NK-92 treated with Interleukin-12 subunit alpha and Interleukin-12 subunit beta, amount 100 ng/mL, for 24 hours (cell line): Measurements from ENCODE around the gene GSC2.

Source experiments
- DNase-seq: peaks from one replicate; lab custom pipeline; 2025; lab: John Stamatoyannopoulos, UW

GSC2 gene

DNA sequence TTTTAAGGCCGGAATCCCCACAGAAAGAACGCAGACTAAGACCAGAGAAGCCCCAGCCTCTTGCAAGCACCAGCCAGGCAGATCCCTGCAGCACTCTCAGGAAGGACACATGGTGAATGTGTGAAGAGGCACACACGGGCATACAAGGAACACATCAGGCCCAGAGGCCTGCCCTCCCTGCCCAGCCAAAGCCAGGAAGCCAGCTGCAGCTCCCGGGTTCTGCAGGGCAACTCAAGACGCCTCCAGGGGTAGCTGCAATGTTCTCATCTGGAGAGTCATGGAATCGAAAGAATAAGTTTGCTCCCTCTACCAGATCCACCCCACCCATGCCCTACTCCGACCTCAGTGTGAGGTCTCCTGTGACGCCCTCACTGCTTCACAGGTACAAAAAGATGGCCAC, 30.1 kb downstream of the GSC2 start:
- no peak for DNase-seq

DNA sequence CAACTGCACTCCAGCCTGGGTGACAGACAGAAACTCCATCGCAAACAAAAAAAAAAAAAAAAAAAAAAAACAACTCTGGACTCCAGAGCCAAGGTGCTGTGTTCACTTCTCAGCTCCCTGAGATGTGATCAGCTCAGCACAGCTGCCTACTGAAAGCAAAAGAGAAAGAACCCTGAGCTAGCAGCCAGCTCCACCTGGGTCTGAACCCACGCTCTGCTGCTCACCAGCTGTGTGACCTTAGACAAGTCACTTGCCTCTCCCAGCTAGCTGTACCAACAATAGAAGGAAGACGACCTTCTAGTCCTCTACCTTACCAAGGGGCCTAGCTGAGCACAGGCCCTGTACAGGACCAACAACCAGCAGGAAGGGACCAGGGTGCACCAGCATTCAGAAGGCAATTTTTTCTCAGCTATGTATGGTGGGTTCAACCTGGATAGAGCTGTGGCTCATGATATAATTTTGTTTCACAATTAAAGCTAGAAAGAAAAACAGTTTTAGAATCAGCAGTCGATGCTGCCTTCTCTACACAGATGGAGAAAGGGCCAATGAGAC, 31.7 kb downstream of the GSC2 start:
- DNase-seq, result no peak

DNA sequence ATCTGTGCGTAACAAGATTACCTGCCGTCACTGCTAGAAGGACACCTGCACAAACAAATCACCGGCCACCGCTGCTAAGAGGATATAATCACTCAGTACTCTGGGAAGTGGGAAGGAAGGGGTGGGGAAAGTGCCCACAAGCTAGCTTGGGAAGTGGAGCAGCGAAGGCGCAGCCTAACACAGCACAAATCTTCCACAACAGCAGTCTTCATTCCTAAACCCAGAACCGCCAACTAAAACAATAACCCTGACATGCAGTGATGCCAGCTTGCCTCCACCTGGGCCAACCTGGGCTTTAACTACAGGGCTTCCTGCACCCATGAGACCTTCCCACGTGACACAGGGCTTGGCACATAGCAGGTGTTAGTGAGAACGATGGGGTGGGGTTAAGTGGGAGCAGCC, 33.0 kb downstream of the GSC2 start:
- no peak for DNase-seq

DNA sequence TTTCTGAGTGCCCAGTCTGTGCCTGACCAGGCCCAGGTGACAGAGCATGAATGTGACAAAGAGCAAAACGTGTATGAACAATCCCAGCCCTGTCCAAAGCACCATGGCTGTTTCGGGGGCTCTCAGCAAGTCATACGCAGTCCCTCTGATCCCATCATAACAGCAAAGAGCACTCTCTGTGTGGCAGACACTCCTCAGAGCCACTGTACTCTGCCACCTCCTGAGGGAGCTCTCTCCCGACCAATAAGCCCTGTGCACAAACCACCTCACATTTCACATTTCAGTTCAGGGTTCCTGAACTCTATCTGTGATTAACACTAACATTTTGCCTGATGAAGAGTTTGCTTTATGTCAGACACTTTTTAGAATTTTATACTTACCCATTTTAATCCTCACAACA, 34.5 kb downstream of the GSC2 start:
- DNase-seq, result no peak

DNA sequence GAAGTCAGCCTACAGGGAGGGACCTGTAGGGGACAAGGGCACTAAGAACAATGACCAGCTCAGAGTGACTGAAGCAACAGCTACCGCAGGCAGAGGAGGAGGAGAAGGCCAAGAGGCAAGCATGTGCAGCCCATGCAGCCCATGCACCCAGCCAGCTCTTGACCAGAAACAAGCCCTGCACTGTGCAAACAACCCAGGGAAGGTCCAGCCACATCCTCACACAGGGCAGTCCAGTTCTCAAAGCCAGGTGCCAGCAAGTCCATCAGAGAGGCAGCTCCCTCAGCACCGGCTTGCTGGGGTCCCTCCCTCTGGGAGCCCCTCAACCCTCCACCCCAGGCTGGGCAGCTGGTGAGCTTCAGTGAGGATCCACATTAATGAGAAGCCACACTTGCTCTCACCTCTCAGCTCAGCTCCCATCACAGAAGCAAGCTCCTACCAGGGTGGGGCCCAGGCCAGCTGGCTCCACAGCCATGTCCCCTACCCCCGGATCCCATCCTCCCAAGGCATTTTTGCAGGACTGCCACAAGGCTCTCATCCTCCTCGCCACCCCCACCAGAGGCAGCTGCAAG, 35.0 kb downstream of the GSC2 start:
- DNase-seq, result no peak

DNA sequence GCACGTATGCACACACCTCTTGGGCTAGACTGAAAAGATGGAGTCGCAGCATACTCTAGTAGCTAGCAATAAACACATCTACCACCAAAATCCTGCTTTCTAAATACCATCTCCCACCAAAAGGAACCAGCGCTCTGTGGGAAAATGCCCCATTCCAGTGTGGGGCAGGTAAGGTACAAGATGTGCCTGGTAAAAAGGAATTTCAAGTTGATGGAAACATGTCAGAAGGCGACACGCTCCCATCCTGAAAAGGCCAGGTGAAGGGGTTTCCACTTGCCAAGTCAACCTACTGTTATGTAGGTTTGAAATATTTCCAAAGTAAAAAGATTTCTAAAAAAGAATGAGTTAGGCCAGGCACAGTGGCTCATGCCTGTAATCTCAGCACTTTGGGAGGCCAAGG, 36.7 kb downstream of the GSC2 start:
- no peak for DNase-seq

DNA sequence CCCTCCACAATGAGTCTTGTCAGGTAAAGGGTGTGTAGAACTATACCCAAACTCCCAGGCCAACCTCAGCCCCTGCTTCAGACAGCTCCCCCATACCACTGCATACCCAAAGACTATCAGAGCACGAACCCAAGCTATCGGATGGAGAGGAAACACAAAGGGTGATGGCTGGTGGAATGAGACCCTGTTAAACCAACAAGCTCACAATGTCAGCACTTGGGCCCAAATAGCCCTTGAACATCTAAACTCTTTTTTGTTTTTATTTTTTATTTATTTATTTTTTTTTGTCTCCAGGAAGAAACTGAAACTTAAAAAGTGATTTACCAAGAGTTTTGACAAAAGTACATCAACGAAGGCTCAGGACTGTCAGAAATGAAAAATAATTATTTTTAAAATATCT, 38.5 kb downstream of the GSC2 start:
- no peak for DNase-seq

DNA sequence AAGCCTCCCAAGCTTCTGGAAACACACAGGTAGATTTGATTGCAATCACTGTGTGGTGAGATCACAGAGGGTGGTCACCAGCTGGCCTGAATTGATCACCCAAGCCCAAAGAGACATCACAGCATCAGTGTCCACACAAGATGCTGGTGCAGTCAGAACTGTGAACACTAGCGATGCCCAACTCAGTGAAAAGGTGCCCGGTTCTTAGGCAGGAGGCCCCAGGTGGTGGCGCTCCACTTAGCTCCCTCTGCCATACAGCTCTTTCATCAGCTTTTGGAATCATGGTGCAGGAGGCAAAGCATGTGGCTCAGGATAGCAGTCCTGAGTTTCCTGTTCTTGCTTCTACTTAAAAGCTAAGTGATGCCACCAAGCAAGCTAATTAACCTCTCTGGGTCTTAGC, 39.0 kb downstream of the GSC2 start:
- DNase-seq, result no peak

DNA sequence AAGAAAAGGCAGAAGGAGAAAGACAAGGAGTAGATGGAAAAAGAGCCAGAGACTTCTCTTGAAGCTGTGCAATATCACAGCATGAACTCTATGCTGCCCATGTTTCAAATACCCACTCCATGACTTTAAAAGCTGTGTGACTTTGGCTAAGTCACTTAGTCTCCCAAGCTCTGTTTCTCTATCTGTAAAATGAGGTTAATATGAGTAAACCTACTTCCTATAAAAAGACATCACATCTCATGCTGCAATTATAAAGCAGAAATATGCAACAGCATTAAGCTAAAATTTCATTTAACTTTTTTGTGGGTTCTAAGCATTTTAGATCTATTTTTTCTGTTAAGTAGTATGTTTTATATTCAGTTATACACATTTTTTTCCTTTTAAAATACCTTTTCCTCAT, 39.4 kb downstream of the GSC2 start:
- DNase-seq, result no peak

DNA sequence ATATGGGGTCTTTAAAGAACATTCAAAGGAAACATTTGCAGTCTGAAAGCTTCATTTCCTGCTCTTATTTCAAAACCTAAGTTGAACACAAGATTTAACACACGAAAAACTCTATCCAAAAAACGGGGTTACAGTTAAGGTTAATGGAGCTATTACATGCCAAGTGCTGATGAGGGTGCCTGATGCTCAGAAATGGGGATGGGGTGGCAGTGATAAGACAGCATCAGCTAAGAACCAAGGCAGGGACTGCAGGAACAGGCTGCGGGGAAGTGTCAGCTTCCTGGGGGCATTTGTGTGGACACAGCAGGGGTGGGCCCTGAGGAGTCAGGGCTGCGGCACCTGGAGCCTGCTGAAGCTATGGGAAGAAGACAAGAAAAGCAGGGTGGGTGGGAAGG, 40.0 kb downstream of the GSC2 start:
- no peak for DNase-seq

DNA sequence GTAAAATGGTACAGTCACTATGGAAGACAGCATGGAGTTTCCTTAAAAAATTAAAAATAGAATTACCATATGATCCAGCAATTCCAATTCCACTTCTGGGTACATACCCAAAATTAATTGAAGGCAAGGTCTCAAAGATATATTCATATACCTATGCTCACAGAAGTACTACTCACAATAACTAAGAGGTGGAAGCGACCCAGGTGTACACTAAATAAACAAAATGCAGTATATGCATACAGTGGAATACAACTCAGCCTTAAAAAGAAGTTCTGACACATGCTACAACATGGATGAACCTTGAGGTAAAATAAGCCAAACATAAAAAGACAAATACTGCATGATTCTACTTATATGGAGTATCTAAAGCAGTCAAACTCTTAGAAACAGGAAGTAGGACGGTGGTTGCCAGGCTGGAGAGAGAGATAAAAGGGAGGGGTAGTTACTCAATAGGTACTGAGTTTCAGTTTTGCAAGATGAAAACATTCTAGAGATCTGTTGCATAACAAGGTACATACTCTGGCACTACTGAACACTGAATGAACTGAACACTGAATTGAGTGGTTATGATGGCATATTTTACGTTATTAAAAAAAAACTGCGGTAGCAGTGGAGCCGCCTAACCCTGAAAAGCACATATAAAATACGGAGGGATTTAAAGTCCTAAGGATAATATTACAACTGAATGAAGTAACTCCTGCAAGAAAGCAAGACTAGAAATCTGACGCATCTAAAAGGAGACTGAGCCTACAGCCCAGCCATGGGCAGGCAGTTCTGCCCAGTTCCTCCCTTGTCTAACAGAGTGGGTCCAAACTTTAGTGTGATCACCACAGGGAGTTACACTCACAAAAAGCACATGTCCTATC, 40.7 kb downstream of the GSC2 start:
- no peak for DNase-seq

DNA sequence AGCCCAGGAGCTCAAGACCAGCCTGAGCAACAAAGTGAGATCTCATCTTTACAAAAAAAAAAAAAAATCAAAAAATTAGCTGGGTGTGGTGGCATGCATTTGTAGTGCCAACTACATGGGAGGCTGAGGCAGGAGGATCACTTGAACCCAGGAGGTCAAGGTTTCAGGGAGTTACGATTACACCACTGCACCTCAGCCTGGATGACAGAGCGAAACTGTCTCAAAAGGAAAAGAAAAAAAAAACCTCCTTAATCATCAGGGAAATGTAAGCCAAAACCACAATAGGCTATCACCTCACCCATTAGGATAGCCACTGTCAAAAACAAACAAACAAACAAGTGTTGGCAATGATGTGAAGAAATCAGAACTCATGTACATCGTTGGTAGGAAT, 41.3 kb downstream of the GSC2 start:
- DNase-seq, result no peak

DNA sequence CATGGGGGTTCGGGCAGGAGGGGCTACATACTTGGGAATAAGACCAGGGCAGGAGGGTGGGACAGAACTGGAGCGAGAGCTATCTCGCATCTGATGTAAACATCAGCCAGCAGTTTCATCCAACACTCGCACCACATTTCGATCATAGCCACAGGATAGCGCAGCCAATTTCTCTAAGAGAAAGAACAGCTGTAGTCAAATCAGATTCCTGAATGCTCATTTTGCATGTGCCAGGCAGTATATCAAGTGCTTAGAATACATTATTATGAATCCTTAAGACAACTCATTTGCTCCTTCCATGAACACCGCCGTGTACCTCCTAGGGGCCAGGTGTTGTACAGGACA, 42.4 kb downstream of the GSC2 start:
- DNase-seq, result no peak

DNA sequence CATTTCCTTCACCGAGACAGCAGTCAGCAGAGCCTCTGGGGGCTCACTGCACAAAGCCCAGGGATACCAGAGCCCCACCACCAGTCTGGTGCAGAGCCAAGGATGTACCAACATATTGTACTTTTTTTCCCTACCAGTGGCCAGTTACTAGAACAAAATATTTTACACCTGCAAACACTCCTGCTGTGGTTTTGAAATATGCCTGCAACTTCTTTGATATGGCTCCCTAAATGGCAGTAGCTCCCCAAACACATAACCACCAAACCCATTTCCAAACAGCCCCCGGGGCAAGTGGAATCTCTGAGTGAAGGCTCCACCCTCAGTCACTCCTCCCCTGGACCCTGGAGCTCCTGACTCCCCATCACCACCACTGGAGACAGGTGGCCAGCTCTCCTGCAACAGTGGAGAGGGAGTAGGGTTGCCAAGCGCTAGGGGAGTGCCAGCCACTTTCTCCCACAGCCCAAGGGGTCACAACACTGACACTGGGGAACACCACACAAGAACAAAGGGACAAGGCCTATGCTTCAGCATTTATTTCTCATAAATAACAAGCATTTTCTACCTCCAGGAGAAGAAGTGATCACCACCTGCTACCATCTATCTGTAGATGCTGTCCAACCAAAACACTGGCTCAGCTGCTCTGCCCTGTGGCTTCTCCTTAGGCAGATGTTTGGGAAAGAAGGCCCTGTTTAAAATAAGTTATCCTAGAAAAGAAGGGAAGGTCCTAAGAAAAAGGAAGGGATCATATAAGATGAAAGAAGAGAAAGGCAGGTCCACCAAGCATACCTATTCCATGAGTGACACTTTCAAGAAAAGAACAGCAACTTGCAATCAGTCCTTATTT, 43.0 kb downstream of the GSC2 start:
- DNase-seq, result no peak

DNA sequence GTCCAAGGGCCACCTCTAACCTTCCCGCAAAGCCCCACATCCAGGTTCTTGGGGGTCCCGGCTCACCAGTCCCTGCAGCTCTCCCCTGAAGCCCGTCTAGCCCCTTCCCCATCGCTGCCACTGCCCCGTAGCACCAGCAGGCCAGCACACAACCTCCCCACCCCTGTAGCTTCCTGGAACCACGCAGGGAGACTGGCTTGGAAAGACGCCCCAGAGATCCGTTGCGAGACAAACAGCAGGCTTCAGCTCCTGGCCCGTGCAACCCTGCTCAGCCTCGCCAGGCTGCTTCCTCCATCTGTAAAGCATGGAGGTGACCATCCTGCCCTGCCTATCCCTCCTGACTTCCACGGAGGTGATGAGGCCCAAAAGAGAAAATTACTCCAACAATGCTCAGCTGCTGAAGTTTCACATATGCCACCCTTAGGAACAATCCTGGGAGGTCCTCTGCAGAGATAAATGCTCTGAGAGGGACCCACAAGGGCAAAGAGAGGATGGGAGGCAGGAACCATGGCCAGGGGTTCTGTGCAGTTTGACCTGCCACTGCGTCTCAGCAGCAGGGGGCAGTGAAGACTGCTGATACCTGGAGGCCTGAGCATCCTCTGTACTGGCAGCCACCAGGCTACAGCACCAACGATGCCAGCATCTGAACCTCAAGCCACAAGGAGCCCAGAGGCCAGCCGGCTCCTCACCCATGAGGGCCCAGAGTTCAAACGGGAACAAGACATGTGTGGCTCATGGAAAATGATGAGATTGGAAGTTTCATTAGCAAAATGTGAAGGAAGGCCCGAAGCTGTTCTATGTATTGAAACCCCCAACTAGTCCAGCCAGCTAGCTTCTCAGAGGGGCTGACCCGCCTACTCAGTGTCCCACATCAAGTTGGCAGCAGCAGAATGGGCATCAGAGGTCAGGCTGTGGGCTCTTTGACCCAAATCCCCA, 44.0 kb downstream of the GSC2 start:
- no peak for DNase-seq

DNA sequence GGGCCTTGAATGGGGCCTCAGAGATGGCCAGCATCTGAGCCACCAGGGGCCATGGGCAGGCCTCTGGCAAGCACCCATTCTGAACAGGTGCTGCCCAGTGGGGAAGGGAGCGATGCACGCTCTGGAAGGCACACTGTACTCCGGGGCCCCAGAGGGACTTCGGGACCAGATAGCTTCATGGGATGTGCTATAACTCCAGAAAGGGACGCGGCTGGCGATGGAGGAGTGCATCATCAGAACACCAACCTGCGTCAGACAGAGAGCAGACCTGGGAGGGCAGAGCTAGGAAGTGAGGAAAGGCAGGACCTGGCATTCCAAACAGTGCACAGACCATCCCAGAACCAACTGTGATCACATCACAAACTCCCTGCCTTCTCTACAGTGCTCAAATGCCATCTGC, 44.6 kb downstream of the GSC2 start:
- DNase-seq, result no peak

DNA sequence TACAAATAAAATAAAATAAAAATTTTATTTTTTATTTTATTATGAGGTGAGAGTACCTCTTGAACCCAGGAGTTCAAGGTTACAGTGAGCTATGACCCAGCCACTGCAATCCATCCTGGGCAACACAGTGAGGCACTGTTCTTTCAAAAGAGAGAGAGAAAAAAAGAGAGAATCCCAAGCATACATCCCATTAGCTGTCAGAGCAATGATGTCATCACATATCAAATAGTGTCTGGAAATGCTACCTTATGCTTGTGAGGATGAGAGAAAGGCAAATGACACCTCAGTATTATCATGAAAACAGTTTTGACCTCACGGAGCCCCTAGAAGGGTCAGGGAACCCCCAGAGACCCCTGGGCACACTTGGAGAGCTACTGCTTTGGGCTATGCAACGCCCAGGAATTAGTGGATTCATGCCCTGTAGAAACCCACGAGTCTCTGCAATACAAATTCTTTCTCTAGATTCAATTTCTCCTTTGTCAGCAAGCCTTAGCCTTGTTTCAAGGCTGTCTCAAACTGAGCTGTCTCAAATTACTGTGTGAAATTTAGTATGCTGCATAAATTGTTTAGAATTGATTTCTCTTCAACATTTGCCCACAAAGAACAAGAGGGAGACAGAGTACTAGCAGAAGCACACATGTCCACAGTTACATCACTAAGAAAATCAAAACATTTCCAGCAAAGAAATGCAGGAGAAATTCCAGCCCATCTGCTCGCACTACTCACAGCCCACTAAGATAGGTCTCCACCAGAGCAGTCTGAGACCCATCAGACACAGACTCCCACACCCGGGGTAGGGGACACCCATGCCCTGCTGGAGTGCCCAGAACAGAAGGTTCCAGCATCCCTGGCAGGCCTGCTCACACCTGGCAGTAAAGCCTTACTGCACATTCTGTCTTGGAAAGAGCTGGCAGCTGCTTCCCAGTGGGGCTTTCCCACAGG, 45.9 kb downstream of the GSC2 start:
- DNase-seq, result no peak

DNA sequence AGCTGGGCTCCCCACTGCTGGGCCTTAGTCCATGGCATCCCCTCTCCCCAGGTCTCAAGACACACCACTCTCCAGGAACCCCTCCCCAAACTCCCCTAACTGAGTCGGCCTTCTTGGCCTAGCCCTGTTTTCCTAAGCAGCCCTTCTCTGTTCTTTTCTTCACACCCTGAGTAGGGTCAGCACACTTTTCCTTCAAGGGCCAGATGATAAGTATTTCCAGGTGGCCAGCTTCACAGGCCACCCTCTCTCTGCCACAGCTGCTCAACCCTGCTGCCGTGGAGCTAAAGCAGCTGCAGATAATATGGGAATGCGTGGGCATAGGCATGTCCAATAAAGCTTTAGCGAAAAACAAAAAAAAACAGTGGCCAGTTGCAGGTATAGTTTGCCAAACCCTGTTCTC, 51.9 kb downstream of the GSC2 start:
- DNase-seq, result no peak

DNA sequence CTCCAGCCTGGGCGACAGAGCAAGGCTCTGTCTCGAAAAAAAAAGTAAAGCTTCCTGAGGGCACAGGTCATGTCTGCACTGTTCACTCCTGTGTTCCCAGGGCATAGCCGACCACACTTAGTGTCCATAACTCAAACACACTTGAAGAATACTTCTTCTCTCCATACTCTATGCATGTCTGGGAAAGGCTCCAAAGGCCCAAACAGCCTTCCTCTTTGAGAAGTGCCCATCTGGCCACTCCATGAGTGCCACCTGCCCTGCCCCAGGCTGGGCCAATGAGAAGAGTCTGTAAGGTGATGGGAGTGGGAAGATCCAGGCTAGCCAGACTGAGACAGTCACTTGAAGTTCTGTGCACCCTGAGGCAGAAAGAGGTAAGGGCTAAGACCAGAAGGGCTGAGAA, 52.6 kb downstream of the GSC2 start:
- no peak for DNase-seq
